ENCODE data around the gene CLEC18A.
"Not testable (repeated sequence)": the region's sequence is repeated elsewhere in the genome, so short reads cannot be mapped to it uniquely, and the experiment has no call there.

The CLEC18A gene

DNA sequence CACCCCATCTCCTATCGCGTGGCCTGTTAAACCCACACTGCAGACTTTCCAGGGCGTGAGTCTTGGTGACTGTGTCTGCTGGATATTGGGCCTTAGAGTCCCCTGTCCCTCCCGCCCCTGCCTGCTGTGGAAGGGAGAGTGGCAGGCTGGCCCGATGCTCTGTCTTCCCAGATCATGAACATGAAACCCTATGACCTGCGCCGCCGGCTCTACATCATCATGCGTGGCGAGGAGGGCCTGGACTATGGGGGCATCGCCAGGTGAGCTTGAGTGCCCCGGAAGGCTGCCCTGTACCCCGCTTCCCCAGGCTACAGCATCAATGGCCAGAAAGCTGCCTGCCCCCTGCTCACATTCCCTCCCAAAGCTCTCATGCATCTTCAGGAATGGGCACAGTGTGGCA is 19.5 kb upstream of the CLEC18A start:
- DNase-seq, result no peak

DNA sequence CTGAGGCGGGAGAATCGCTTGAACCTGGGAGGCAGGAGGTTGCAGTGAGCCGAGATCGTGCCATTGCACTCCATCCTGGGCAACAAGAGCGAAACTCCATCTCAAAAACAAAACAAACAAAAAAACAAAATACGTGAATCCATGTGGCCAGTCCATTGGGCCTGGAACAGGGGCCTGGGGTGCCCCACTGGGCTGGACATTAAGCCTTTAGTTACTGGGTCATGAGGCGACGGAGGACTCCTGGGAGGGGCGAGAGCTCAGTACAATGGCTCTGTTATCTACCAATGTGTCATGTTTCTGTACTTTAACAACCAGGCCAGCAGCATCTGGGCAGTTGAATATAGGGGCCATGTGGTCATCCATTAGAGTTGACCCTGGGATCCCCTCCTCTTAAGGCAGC is 18.9 kb upstream of the CLEC18A start:
- no peak for DNase-seq

DNA sequence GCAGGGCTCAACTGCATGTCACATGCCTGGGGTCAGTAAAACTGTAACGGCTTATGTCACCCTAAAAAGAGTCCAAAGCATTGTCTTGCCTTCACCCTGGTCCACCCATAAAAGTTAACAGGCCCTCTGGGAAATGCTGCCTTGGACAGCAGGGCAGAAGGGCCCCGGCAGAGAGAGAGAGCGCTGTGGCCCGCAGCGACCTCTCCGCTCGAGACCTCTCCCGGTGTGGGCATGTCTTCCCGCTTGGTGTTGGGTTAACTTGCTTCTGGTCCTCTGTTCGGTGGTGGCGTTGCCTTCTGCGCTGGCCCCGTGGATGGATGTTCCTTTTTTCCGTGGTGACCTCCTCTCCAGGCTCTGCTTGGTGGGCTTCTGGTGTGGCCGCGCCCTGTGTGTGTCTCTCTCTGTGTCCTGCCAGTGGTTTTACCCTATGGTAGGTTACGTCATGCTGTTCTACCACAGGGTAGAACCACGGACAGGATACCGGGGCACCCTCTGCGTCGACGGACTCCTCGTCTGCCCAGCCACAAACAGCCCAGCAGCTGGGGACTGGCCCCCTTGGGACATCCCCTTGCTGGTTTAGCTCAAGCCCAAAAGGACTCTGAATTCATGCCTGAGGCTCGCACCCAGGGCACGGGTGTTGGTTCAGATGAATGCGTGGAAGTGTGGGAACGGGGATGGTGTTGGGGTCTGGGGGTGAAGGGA is 18.3 kb upstream of the CLEC18A start:
- DNase-seq, result no peak

DNA sequence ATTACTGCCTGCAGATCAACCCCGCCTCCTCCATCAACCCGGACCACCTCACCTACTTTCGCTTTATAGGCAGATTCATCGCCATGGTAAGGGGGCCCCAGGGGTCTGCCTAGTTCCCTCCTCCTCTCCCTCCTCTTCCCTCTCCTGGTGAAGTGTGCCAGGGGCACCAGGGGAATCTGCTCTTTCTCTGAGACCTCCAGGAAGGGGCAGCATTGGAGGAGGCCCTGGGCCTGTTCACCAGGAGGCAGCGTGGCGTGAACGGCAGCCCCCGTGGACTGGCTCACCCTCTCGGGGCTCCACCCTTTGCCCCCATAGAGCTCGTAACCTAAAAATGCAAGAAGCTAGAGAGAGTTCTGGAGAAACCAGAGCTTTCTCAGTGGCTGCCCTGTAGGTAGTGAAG is 17.1 kb upstream of the CLEC18A start:
- no peak for DNase-seq

DNA sequence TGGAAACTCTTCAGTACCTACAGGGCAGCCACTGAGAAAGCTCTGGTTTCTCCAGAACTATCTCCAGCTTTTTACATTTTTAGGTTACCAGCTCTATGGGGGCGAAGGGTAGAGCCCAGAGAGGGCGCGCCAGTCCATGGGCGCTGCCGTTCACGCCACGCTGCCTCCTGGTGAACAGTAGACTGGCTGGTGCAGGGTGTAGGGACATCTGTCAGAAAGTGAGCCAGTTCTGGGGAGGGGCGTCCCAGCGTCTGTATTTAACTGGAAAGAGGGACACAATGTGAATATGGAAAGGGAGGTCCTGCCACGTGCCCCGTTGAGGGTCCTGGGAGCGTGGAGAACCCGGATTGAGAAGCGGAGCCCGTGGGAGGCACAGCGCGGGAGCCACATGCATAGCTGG is 16.4 kb upstream of the CLEC18A start:
- DNase-seq, result no peak

DNA sequence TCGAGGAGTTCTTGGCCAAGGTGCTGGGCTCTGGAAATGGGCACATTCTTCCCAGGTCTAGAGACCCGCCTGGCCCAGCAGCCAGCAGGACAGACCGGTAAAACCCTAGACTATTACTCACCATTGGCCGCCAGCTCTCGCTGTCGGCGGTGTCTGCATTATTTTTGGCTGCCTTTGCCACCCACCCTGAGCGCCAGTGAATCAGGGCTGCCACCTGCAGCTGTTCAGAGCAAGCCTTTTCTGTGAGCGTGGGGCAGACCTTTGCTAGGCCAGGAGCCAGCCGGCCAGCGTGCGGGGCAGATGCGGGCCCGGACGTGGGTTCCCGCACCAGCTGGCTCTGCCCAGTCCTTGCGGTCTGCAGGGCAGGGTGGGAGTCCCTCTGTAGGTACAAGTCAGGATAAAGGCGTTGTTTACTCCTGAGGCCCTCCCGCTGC is 15.8 kb upstream of the CLEC18A start:
- no peak for DNase-seq

DNA sequence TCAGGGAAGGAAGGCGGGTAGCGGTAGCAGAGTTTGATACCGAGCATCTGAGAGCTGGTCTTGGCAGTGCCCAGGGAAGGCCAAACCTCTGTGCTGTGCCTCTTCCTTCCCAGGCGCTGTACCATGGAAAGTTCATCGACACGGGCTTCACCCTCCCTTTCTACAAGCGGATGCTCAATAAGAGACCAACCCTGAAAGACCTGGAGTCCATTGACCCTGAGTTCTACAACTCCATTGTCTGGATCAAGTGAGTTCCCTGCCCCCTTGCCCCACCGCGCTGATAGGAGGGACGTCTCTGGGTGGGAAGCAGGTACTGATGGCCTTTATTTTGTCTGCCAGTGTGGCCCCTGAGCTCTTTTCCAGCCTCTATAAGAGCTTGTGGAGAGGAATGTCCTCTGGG is 15.4 kb upstream of the CLEC18A start:
- DNase-seq, result no peak

DNA sequence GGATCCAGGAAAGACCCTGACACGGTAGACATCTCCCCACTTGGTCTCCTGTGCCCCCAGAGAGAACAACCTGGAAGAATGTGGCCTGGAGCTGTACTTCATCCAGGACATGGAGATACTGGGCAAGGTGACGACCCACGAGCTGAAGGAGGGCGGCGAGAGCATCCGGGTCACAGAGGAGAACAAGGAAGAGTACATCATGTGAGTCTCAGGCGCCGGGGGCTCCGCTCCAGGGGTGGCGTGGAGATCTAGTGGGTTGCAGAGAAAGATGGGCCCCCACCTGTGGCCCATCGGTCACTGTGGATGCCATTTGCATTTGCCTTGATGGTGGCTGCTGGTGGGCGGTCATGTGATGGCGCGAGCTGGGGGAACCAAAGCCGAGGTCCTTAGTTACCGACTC is 14.9 kb upstream of the CLEC18A start:
- DNase-seq, result no peak

DNA sequence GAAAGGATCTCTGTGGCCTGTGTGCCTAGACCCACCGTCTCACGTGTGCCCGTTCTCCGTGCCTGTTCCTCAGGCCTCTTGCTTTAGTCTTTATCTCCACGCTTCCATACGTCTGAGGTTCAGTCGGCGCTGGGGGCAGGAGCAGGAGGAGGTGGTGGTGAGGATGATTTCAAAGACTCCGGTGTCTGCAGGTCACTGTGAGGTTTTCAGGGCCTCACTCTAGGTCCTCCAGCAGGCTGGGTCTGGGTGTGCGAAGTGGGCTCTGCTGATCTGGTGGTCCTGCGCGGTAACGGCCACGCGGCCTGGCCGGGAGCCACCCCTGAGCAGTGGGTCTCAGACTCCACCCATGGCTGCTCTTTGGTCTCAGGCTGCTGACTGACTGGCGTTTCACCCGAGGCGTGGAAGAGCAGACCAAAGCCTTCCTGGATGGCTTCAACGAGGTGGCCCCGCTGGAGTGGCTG is 14.4 kb upstream of the CLEC18A start:
- DNase-seq, result no peak

DNA sequence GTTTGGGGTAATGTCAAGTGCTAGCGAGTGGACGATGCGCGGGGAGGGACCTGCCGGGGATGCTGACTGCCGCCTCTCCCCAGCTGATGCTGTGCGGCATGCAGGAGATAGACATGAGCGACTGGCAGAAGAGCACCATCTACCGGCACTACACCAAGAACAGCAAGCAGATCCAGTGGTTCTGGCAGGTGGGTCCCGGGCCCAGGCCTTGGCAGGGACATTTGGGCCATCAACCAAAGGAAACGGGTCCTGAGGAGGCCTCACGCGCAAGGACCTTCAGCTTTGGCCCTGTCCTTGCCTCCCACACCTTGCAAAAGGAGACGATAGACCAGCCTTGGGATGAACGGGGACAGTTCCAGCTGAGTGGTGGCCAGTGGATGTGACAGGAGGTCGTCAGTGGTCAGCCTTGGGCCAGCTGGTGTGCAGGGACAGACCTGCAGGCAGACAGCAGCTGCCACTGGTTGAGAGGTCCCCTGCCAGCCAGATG is 13.6 kb upstream of the CLEC18A start:
- no peak for DNase-seq

DNA sequence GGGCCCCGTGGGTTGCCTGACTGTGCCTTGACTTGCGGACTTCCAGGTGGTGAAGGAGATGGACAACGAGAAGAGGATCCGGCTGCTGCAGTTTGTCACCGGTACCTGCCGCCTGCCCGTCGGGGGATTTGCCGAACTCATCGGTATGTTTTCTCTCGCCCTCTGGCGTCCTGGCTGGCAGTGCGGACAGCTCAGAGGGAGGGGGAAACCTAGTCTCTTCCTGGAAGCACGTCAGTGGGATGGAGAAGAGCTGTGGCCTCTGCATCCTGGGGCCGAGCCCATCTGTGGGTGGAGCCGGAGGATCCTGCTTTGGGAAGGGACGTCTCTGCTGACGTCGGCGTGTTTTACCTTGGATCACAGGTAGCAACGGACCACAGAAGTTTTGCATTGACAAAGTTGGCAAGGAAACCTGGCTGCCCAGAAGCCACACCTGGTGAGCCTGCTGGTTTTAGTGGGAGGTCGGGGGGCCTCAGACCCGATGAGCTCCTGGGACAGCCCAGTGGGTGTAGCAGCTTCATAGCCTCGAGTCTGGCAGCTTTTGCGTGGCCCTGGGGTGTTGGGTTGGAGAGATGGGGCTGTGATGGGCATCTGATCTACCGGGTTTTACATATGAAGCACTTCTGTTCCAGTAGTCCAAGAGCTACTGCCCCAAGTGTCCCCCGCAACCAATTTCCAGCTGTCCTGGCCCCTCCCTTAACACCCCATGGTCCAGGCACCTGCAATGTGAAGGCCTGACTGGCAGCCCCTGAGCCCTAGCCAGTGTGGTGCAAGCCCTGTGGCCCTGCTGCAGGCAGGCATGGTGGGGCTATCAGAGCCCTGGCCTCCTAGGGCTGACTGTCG is 11.9 kb upstream of the CLEC18A start:
- no peak for DNase-seq

DNA sequence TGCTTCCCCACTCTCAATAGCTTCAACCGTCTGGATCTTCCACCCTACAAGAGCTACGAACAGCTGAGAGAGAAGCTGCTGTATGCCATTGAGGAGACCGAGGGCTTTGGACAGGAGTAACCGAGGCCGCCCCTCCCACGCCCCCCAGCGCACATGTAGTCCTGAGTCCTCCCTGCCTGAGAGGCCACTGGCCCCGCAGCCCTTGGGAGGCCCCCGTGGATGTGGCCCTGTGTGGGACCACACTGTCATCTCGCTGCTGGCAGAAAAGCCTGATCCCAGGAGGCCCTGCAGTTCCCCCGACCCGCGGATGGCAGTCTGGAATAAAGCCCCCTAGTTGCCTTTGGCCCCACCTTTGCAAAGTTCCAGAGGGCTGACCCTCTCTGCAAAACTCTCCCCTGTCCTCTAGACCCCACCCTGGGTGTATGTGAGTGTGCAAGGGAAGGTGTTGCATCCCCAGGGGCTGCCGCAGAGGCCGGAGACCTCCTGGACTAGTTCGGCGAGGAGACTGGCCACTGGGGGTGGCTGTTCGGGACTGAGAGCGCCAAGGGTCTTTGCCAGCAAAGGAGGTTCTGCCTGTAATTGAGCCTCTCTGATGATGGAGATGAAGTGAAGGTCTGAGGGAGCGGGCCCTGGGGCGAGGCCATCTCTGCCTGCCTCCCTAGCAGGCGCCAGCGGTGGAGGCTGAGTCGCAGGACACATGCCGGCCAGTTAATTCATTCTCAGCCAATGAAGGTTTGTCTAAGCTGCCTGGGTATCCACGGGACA is 11.1 kb upstream of the CLEC18A start:
- no peak for DNase-seq

DNA sequence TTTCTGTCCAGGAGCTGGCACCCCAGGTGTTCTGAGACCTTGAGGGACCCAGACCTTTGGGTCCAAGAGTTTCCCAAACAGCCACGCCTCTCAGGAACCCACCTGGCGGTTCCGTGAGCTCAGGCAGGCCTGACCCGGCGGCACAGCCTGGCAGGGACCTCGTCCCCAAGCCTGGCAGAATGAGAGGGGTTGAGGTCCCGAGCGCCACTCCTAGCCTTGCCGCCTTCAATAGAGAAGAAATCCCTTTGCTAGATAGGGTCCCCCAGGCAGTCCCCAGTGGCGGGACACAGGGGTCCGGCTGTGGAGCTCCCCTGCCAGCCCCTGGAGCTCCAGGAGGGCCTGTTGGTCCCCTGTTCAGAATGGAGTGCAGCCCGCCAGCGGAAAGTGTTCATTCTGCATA is 10.5 kb upstream of the CLEC18A start:
- DNase-seq, result no peak

DNA sequence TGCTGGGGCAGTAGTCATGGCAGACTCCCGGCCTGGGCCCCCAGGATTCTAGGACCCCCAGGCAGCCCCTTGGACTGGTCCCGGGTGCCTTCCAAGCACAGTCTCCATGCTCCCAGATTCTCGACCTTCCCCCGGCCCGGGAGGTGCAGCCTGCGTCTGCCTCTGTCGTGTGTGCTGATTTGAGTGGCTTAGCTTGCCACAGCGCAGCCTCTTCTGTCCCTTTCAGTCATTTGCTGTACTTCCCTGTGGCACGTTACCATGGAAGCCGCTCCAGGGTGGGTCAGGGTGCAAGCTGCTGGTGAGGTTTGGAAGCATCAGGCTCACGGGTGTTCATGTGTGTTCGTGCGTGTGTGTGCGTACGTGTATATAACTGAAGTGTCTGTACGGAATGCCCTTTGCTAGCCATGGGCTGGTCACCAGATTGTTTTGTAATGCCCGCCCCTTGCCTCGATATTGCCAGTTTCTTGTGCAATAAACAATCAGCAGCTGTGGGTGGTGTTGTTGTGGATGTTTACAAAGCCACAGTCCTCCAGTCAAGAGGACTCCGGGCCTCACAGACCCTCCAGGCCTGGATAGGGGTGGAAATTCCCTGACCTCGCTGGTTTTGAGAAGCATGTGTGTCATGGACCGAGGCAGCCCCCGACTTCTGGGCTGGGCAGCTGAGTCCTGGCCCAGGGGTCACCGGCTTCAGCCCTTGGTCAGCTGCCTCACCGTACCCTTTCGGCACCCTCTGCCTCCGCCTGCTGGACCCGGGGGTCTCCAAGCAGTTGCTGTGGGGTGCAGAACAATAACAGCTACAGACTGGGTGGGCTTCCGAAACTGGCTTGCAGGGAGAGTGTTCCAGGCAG is 9.7 kb upstream of the CLEC18A start:
- no peak for DNase-seq

DNA sequence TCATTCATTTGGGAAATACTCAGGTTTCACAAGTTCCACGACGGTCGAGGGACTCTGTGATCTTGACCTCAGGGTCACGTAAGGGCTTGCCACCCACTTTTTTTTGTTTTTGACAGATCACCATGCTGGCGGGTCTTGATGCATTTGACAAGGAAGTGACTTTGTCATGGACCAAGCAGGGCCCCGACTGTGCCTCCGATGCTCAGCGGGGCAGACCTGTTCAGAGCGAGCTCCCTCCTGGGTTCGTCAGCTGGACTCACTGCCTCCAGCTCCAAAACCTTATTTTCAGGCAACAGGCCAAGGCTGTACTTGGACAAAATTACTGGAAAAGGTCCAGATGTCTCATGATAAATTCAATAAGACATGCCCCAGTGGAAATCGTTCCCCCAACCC is 9.0 kb upstream of the CLEC18A start:
- DNase-seq, result no peak

DNA sequence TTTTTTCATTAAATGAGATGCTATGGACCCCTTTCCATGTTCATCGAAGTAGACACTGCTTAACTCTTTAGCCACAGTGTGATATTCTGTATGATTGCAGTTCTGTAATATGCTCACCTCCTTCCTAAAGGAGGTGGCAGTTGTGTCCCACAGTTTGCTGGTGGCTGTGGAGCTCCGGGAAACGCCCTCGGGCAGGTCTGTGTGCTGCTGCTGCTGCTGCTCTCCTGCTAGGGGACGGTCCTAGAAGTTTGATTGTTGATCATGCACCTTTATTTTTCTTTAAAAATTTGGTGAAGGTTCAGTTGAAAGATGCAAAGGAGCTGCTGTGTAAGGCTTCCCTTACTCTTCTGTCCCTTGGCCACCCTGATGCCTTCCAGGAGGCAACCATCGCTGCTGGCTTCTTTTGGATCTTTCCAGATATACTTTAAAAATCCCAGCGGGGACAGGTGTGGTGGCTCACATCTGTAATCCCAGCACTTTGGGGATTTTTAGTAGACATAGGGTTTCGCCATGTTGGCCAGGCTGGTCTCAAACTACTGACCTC is 8.4 kb upstream of the CLEC18A start:
- DNase-seq, result no peak

DNA sequence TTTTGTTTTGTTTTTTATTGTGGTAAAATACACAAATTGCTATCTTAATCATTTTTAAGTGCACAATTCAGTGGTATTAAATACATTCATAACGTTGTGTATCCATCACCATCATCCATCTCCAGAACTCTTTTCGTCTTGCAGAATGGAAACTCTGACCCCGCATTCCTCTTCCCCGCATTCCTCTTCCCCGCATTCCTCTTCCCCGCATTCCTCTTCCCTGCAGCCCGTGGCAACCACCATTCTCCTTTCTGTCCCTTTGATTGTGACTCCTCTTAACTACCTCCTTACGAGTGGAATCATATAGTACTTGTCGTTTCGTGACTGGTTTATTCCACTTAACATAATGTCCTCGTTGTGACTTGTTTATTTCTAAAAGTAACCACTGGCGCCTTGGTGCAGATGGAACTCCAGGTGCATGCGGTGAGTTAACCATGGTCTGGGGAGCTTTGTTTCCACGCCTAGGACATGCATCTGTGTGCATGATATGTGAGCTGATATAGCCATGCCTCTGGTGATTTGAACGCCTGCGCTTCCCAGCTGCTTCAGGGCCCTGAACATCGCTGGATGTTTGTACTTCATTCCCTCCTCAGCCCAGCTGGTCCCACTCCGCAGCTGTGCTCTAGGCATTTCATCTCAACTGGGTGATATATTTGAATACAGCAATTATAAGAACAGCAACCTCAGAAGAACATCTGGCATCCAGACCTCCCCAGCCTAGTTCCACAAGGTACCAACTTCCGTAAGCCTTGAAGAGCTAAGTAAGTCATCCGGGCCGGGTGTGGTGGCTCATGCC is 7.7 kb upstream of the CLEC18A start:
- DNase-seq, result not testable (repeated sequence)

DNA sequence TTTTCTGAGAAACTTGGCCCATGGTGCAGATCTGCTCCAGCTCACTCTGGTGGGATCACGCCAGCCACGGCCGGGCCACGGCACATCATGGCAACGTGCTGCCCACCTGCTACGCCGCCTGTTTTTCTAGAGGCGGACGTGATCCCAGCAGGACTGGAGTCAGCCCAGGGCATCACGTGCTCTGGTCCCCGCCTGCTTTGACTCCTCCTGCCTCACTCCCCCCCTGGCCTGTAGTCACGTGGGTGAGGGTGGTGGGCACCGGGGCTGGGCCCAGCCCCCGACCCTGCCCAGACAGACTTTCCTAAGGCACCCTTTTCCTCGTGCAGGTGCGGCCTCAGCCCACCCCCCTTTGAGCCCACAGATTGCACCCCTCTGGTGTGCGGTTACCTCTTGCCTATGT is 723 bp upstream of the CLEC18A start:
- DNase-seq, result not testable (repeated sequence)

DNA sequence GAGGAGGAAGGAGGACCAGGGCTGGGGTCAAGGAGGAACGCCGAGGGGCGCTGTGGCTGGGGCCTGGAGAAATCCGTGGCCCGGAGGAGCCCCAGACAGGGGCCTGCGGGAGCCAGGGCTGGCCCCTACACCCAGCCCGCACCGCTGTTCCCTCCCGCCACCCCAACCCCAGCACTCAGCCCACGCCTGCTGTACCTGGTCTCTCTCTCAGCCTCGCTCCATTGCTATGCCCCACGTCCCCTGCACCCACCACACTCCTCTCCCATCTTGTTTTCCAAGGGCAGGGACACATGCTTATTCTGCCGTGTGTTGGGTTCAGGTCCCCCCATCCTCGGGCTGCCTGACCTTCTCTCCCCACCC is 518 bp downstream of the CLEC18A start:
- not testable (repeated sequence) for DNase-seq

DNA sequence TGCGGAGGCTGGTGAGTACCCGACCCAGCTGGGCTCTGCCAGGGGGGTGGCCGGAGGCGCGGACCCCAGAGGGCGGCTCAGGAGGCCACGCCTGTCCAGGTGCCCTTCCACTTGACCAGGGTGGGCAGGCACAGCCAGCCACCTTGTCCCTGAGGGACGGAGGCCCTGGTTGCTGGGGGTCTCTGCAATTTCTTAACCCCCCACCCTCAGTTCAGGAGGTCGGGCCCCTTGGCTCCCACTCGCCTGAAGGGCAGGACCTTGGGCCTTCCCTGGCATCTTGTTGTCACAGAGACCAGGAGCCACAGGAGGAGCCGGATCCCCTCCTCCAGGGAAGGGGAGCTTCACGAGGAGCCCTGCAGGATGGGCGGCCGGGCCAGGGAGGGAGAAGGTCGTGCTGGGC is 982 bp downstream of the CLEC18A start:
- not testable (repeated sequence) for DNase-seq
